Spleen (tissue), 7 donors: ENCODE data around the gene IDNK.

Source experiments
- POLR2AphosphoS5 ChIP-seq, 3 donors: sonication (generic); formaldehyde crosslinking; IDR thresholded peaks; one replicate each; pipeline ENCODE4 v1.5.1; 2017; ENCODE audit warnings: antibody characterized with exemption in 3 of 3
- TF ChIP-seq, protein P1 (sequence below), 11 experiments: fragments of 200-600 bp in 7 of 11; fragments of 450-650 bp in 4 of 11; sonication (generic) in 4 of 11; IDR thresholded peaks in 8 of 11; conservative IDR thresholded peaks in 3 of 11; 1 replicate in 7 of 11; 2 replicates in 4 of 11; pipeline versions ENCODE4 v1.4.0 to v1.8.0; 2016 to 2021; ENCODE audit warnings: antibody characterized with exemption in 11 of 11, inconsistent platforms in 4 of 11, mild to moderate bottlenecking in 1 of 11
- donor health status: DM: no; HTN: no; CAD: no; lungs with moderate emphysema.
- donor health status: DM: no; HTN: no; CAD: no.
- donor health status: DM: no; HTN: no; CAD: no.

DNA sequence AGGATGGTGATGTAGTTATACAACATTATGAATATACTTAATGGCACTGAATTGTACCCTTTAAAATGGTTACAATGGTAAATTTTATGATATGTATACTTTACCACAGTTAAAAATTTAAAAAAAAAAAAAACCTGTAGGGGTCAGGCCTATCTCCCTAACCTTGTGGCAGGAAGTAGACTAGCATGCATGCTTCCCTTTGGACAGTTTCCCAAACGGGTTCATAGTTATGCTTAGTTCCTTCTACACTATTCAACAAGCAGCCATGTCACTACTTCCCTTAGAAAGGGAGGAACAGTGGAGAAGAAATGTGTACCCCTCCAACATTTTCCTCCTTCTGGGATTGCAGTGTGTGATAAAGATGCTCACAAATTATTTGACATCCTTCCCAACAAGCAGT is 32.5 kb downstream of the IDNK start:
- no peak for TF ChIP-seq POLR2AphosphoS5 (IDR thresholded peaks at IDR 0.05)
- TF ChIP-seq, protein P1, sequence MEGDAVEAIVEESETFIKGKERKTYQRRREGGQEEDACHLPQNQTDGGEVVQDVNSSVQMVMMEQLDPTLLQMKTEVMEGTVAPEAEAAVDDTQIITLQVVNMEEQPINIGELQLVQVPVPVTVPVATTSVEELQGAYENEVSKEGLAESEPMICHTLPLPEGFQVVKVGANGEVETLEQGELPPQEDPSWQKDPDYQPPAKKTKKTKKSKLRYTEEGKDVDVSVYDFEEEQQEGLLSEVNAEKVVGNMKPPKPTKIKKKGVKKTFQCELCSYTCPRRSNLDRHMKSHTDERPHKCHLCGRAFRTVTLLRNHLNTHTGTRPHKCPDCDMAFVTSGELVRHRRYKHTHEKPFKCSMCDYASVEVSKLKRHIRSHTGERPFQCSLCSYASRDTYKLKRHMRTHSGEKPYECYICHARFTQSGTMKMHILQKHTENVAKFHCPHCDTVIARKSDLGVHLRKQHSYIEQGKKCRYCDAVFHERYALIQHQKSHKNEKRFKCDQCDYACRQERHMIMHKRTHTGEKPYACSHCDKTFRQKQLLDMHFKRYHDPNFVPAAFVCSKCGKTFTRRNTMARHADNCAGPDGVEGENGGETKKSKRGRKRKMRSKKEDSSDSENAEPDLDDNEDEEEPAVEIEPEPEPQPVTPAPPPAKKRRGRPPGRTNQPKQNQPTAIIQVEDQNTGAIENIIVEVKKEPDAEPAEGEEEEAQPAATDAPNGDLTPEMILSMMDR (IDR thresholded peaks at IDR 0.05 in 8 of 11, conservative IDR thresholded peaks at IDR 0.05 in 3 of 11), result no peak
